ENCODE data around the gene ZC3H15. TPM values are rescaled to one million over a fixed set of nuclear protein-coding genes. Genes with fewer than 3 reads are reported as not detected.

ZC3H15 gene
- total RNA-seq, 1 experiment from 2014 or later: 98.8 TPM

DNA sequence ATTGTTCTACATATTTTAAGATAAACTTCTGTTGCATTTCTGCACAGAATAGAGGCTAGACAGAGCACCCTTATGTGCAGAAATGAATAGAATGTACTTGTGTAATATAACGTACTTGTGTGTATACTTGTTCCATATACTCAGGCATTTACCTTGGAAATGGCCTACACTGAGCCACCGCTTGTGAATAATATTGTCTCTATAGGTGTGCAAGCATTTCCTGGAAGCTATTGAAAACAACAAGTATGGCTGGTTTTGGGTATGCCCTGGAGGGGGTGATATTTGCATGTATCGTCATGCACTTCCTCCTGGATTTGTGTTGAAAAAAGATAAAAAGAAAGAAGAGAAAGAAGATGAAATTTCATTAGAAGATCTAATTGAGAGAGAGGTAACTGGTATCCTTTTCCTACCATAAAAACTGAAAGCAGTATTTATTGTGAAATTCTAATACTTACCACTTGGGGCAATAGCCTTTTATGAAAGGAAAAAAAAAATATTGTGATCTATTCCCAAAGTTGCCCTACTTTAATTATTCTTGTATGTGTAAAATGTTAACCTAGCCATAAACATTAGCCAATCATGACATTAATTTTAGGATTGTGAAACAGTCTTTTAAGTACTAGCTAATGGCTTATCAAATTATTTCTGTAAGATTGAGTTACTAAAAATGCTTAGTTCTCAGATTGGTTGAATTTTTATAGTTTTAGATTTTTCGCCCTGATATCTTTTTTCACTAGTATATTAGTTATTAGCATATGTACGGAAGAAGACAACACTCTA lies 18.0 kb downstream of the ZC3H15 start:
- POLR2A ChIA-PET: interaction anchor here (0.7 to 3.6 kb wide), 7 partner anchors 13 to 525 kb away, joined by 3 to 45 read pairs (median 3); partner anchors contain the start of genes ITGAV and ZC3H15
- no peak overlapping the region for H3K4me3 Mint-ChIP-seq (ENCODE audit: unreplicated experiment)
- TF ChIP-seq, protein P1, sequence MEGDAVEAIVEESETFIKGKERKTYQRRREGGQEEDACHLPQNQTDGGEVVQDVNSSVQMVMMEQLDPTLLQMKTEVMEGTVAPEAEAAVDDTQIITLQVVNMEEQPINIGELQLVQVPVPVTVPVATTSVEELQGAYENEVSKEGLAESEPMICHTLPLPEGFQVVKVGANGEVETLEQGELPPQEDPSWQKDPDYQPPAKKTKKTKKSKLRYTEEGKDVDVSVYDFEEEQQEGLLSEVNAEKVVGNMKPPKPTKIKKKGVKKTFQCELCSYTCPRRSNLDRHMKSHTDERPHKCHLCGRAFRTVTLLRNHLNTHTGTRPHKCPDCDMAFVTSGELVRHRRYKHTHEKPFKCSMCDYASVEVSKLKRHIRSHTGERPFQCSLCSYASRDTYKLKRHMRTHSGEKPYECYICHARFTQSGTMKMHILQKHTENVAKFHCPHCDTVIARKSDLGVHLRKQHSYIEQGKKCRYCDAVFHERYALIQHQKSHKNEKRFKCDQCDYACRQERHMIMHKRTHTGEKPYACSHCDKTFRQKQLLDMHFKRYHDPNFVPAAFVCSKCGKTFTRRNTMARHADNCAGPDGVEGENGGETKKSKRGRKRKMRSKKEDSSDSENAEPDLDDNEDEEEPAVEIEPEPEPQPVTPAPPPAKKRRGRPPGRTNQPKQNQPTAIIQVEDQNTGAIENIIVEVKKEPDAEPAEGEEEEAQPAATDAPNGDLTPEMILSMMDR (IDR thresholded peaks at IDR 0.05; ENCODE audit: unreplicated experiment): peak; percentile 42
- H3K9me3 Mint-ChIP-seq (ENCODE audit: unreplicated experiment): no peaks in the 10 kb centered on the region
- intact Hi-C loops (cut with micrococcal nuclease): loop anchor here (1.0 to 10.0 kb wide), 4 partner anchors 88 to 941 kb away; partner anchors contain the start of genes CALCRL and ITGAV
- no peak overlapping the region for H3K27ac Mint-ChIP-seq (ENCODE audit: low read depth, unreplicated experiment)
- H3K4me1 Mint-ChIP-seq (ENCODE audit: insufficient read depth, unreplicated experiment): peaks cover 9% of the 10 kb centered on the region
- no peaks in the 10 kb centered on the region for H3K27me3 Mint-ChIP-seq (ENCODE audit: insufficient read depth, unreplicated experiment)
- DNase-seq (ENCODE audit: unreplicated experiment): peak; percentile 35
- no TSS peak for BruUV-seq (replicated peaks)
- peaks cover 93% of the 10 kb centered on the region for H3K36me3 Mint-ChIP-seq (ENCODE audit: insufficient read depth, unreplicated experiment)
- CTCF ChIA-PET: interaction anchor here (0.6 to 5.1 kb wide), 36 partner anchors 8 to 1893 kb away, joined by 3 to 162 read pairs (median 4); partner anchors contain the start of gene ITGAV

- intact Hi-C loops (cut with micrococcal nuclease): loop anchor here (10.0 kb wide), 2 partner anchors 357 to 937 kb away; partner anchors contain the start of gene CALCRL
- H3K4me3 Mint-ChIP-seq (ENCODE audit: unreplicated experiment): no peak overlapping the region
- H3K9me3 Mint-ChIP-seq (ENCODE audit: unreplicated experiment): no peaks in the 10 kb centered on the region
- POLR2A ChIA-PET: interaction anchor here (1.4 kb wide), 1 partner anchor 132 kb away, joined by 4 read pairs; no protein-coding TSS in a partner anchor
- TF ChIP-seq, protein P1 (IDR thresholded peaks at IDR 0.05; ENCODE audit: unreplicated experiment): no peak
- H3K27ac Mint-ChIP-seq (ENCODE audit: low read depth, unreplicated experiment): peak overlapping the region; percentile 5
- no TSS peak for BruUV-seq (replicated peaks)
- peaks cover 5% of the 10 kb centered on the region for H3K4me1 Mint-ChIP-seq (ENCODE audit: insufficient read depth, unreplicated experiment)
- no peaks in the 10 kb centered on the region for H3K27me3 Mint-ChIP-seq (ENCODE audit: insufficient read depth, unreplicated experiment)
- DNase-seq (ENCODE audit: unreplicated experiment): no peak
- peaks cover 90% of the 10 kb centered on the region for H3K36me3 Mint-ChIP-seq (ENCODE audit: insufficient read depth, unreplicated experiment)
- CTCF ChIA-PET: interaction anchor here (0.6 to 4.8 kb wide), 7 partner anchors 17 to 1250 kb away, joined by 3 to 41 read pairs (median 3); partner anchors contain the start of gene ITGAV
Measured at GRCh38 chr2:186508263-186508662, 22.2 kb downstream of the ZC3H15 start.

- POLR2A ChIA-PET: interaction anchor here (2.7 kb wide), 1 partner anchor 75 kb away, joined by 17 read pairs; the partner anchor contains the start of gene ITGAV
- H3K27me3 Mint-ChIP-seq (ENCODE audit: insufficient read depth, unreplicated experiment): no peaks in the 10 kb centered on the region
- intact Hi-C loops (cut with micrococcal nuclease): loop anchor here (2.0 kb wide), 1 partner anchor 75 kb away; the partner anchor contains the start of gene ITGAV
- H3K27ac Mint-ChIP-seq (ENCODE audit: low read depth, unreplicated experiment): no peak overlapping the region
- no TSS peak for BruUV-seq (replicated peaks)
- TF ChIP-seq, protein P1 (IDR thresholded peaks at IDR 0.05; ENCODE audit: unreplicated experiment): no peak
- peak; percentile 16 for DNase-seq (ENCODE audit: unreplicated experiment)
- CTCF ChIA-PET: no interaction called here
- H3K4me3 Mint-ChIP-seq (ENCODE audit: unreplicated experiment): no peak overlapping the region
- no peaks in the 10 kb centered on the region for H3K9me3 Mint-ChIP-seq (ENCODE audit: unreplicated experiment)
- H3K36me3 Mint-ChIP-seq (ENCODE audit: insufficient read depth, unreplicated experiment): peaks cover 53% of the 10 kb centered on the region
- H3K4me1 Mint-ChIP-seq (ENCODE audit: insufficient read depth, unreplicated experiment): no peaks in the 10 kb centered on the region
Measured at GRCh38 chr2:186515376-186515775, 29.3 kb downstream of the ZC3H15 start.

GRCh38 chr2:186516396-186516795 lies 30.3 kb downstream of the ZC3H15 start:
- no peak for DNase-seq (ENCODE audit: unreplicated experiment)
- intact Hi-C loops (cut with micrococcal nuclease): no loop called here
- Mint-ChIP-seq H3K9me3 (ENCODE audit: unreplicated experiment) (no peaks in the 10 kb centered on the region), H3K36me3 (ENCODE audit: insufficient read depth, unreplicated experiment) (peaks cover 46% of the 10 kb centered on the region), H3K27ac (ENCODE audit: low read depth, unreplicated experiment) (no peak overlapping the region), H3K4me3 (ENCODE audit: unreplicated experiment) (no peak overlapping the region), H3K4me1 (ENCODE audit: insufficient read depth, unreplicated experiment) (no peaks in the 10 kb centered on the region), H3K27me3 (ENCODE audit: insufficient read depth, unreplicated experiment) (no peaks in the 10 kb centered on the region)
- POLR2A ChIA-PET: interaction anchor here (0.6 to 2.7 kb wide), 7 partner anchors 11 to 164 kb away, joined by 3 to 17 read pairs (median 3); partner anchors contain the start of genes ITGAV and ZC3H15
- TF ChIP-seq, protein P1 (IDR thresholded peaks at IDR 0.05; ENCODE audit: unreplicated experiment): no peak
- CTCF ChIA-PET: interaction anchor here (0.6 to 2.4 kb wide), 3 partner anchors 85 to 125 kb away, joined by 3 to 8 read pairs (median 3); no protein-coding TSS in a partner anchor
- no TSS peak for BruUV-seq (replicated peaks)

Measured in MCF 10A (cell line).